ENCODE results near the gene KLF15. TPM values are rescaled to one million over a fixed set of nuclear protein-coding genes. Genes with fewer than 3 reads are reported as not detected.

KLF15 gene
- total RNA-seq, 1 experiment from 2014 or later, result not detected

GRCh38 chr3:126373682-126374601 lies 16.7 kb upstream of the KLF15 start:
- Histone ChIP-seq H3K4me3 (ENCODE audit: low read length) (no peak overlapping the region), H3K36me3 (ENCODE audit: low read depth, low read length) (no peaks in the 10 kb centered on the region), H3K79me2 (ENCODE audit: low read length) (no peaks in the 10 kb centered on the region), H3K9ac (ENCODE audit: low read length) (no peak overlapping the region), H3K27ac (ENCODE audit: low read length) (no peak overlapping the region), H3K27me3 (ENCODE audit: low read length) (no peaks in the 10 kb centered on the region), H4K20me1 (ENCODE audit: low read length) (no peaks in the 10 kb centered on the region), H3K9me2 (replicated peaks; ENCODE audit: low read length) (no peaks in the 10 kb centered on the region), H3K4me2 (ENCODE audit: low read length) (no peak overlapping the region), H3K4me1 (ENCODE audit: insufficient read depth, low read length) (no peaks in the 10 kb centered on the region), H2AFZ (ENCODE audit: low read length) (no peak overlapping the region), H3K9me3 (ENCODE audit: low read length) (no peaks in the 10 kb centered on the region), H3F3A (ENCODE audit: low read length, unreplicated experiment) (no peaks in the 10 kb centered on the region)
- ChIA-PET POLR2A (ENCODE audit: unreplicated experiment) (no interaction called here), CTCF (no interaction called here)
- TF ChIP-seq EZH2 (IDR thresholded peaks at IDR 0.05; ENCODE audit: low read length, unreplicated experiment), result no peak
- no peak for TF ChIP-seq EZH2phosphoT487 (IDR thresholded peaks at IDR 0.05; ENCODE audit: borderline replicate concordance, low read length)
- no peak for TF ChIP-seq CTCF (conservative IDR thresholded peaks at IDR 0.05; ENCODE audit: low read depth, low read length)
- no TSS peak for BruUV-seq (replicated peaks)
- ATAC-seq (no peak), DNase-seq (no peak)
- intact Hi-C loops (cut with micrococcal nuclease), result no loop called here

- POLR2A ChIA-PET (ENCODE audit: unreplicated experiment), result no interaction called here
- H3K27me3 ChIP-seq (ENCODE audit: low read length), result no peaks in the 10 kb centered on the region
- CTCF ChIA-PET, result no interaction called here
- no TSS peak for BruUV-seq (replicated peaks)
- H3K4me1 ChIP-seq (ENCODE audit: insufficient read depth, low read length), result no peaks in the 10 kb centered on the region
- no peak overlapping the region for H2AFZ ChIP-seq (ENCODE audit: low read length)
- no peaks in the 10 kb centered on the region for H3F3A ChIP-seq (ENCODE audit: low read length, unreplicated experiment)
- H4K20me1 ChIP-seq (ENCODE audit: low read length), result no peaks in the 10 kb centered on the region
- H3K9ac ChIP-seq (ENCODE audit: low read length), result no peak overlapping the region
- H3K9me2 ChIP-seq (replicated peaks; ENCODE audit: low read length), result no peaks in the 10 kb centered on the region
- DNase-seq, result no peak
- no peak overlapping the region for H3K4me3 ChIP-seq (ENCODE audit: low read length)
- no peak for ATAC-seq
- H3K36me3 ChIP-seq (ENCODE audit: low read depth, low read length), result no peaks in the 10 kb centered on the region
- TF ChIP-seq CTCF (conservative IDR thresholded peaks at IDR 0.05; ENCODE audit: low read depth, low read length), result no peak
- no peak for TF ChIP-seq EZH2phosphoT487 (IDR thresholded peaks at IDR 0.05; ENCODE audit: borderline replicate concordance, low read length)
- TF ChIP-seq EZH2 (IDR thresholded peaks at IDR 0.05; ENCODE audit: low read length, unreplicated experiment), result no peak
- H3K27ac ChIP-seq (ENCODE audit: low read length), result no peak overlapping the region
- H3K9me3 ChIP-seq (ENCODE audit: low read length), result no peaks in the 10 kb centered on the region
- no peaks in the 10 kb centered on the region for H3K79me2 ChIP-seq (ENCODE audit: low read length)
- intact Hi-C loops (cut with micrococcal nuclease), result no loop called here
- H3K4me2 ChIP-seq (ENCODE audit: low read length), result no peak overlapping the region
Observed at GRCh38 chr3:126373146-126373613, 16.0 kb upstream of the KLF15 start.

All from PC-3 (cell line).